ENCODE data around the gene TMCC3. TPM values are rescaled to one million over a fixed set of nuclear protein-coding genes. Genes with fewer than 3 reads are reported as not detected.

The TMCC3 gene
- total and polyA plus RNA-seq, 2 of the 13 experiments (the other 11 are each of a cell fraction or from before 2014, with no cell fraction given) = not detected

- no peak for TF ChIP-seq KIAA2018 (CRISPR knock-in tag; IDR thresholded peaks at IDR 0.05; ENCODE audit: borderline replicate concordance)
- no peak for TF ChIP-seq ZNF598 (CRISPR knock-in tag; IDR thresholded peaks at IDR 0.05; ENCODE audit: borderline replicate concordance)
- TF ChIP-seq FOSL2 (CRISPR knock-in tag; IDR thresholded peaks at IDR 0.05) = no peak
- no peak for TF ChIP-seq NFYB (CRISPR knock-in tag; IDR thresholded peaks at IDR 0.05)
- TF ChIP-seq, protein P1, sequence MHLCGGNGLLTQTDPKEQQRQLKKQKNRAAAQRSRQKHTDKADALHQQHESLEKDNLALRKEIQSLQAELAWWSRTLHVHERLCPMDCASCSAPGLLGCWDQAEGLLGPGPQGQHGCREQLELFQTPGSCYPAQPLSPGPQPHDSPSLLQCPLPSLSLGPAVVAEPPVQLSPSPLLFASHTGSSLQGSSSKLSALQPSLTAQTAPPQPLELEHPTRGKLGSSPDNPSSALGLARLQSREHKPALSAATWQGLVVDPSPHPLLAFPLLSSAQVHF (CRISPR knock-in tag; IDR thresholded peaks at IDR 0.05) = no peak
- CTCF ChIA-PET (ENCODE audit: low intra/inter-chr PET ratio, low total read pairs) = interaction anchor here (3.5 kb wide), 1 partner anchor 397 kb away, joined by 22 read pairs; no protein-coding TSS in a partner anchor
- BruUV-seq (replicated peaks) = no TSS peak
- in situ Hi-C loops (cut with HindIII; ENCODE audit: extremely low pct_ligation_motif_present, low pct_unique_long_range_greater_than_20kb) (loop anchor here (5.0 kb wide), 2 partner anchors 264 to 384 kb away; partner anchors contain the start of gene PLXNC1), intact Hi-C loops (cut with micrococcal nuclease; ENCODE audit: unreplicated experiment) (loop anchor here (5.0 to 10.0 kb wide), 2 partner anchors 44 to 226 kb away; no protein-coding TSS in a partner anchor)
- DNase-seq (ENCODE audit: low spot score) = no peak
- Histone ChIP-seq H3K27me3 (ENCODE audit: control insufficient read depth in 1 of 2, insufficient read depth in 2 of 2, low read length in 2 of 2) (peaks cover 0 to 3% of the 10 kb centered on the region in 2 experiments; a peak in 2 of 5 replicates), H3K4me2 (ENCODE audit: low read depth, low read length) (no peak overlapping the region), H3K79me2 (ENCODE audit: insufficient read depth, low read length) (no peaks in the 10 kb centered on the region), H3K36me3 (replicated peaks in 1 of 2; ENCODE audit: control insufficient read depth in 1 of 2, insufficient read depth in 2 of 2, low read length in 2 of 2) (no peaks in the 10 kb centered on the region), H3K9ac (ENCODE audit: insufficient read depth, low read depth, low read length) (no peak overlapping the region), H3K27ac (ENCODE audit: extremely low read length, insufficient read depth, low read length) (no peak overlapping the region), H3K9me3 (ENCODE audit: low read length) (no peaks in the 10 kb centered on the region), H3K4me3 (replicated peaks in 1 of 3; ENCODE audit: insufficient read depth in 1 of 3, low read depth in 2 of 3, low read length in 3 of 3) (no peak overlapping the region), H3K4me1 (ENCODE audit: insufficient read depth, low read length) (peaks cover 36% of the 10 kb centered on the region), H2AFZ (ENCODE audit: low read length) (no peak overlapping the region), H4K20me1 (ENCODE audit: insufficient read depth, low read length) (no peaks in the 10 kb centered on the region)
- FAIRE-seq = no peak
- no peak for ATAC-seq
- POLR2A ChIA-PET = no interaction called here
- WGBS (ENCODE audit: low lambda C conversion rate) = 24% methylated on average over 6 of the region's 6 CpGs
Measured at GRCh38 chr12:94531196-94531720, 119.1 kb downstream of the TMCC3 start.
